Right kidney (tissue), 1 donor: ENCODE results near the gene PDCD6IP.
"Not testable (repeated sequence)": the region's sequence is repeated elsewhere in the genome, so short reads cannot be mapped to it uniquely, and the experiment has no call there.

Source experiments
- DNase-seq: peaks from one replicate; pipeline ENCODE4 v3.0.0-alpha.2; 2016

Gene PDCD6IP

GRCh38 chr3:33848624-33849347 lies 50.4 kb downstream of the PDCD6IP start:
- no peak for DNase-seq

GRCh38 chr3:33850599-33850998 lies 52.2 kb downstream of the PDCD6IP start:
- not testable (repeated sequence) for DNase-seq

GRCh38 chr3:33855407-33855806 lies 57.0 kb downstream of the PDCD6IP start:
- not testable (repeated sequence) for DNase-seq

- no peak for DNase-seq
These were observed 57.6 kb downstream of the PDCD6IP start for GRCh38 chr3:33855884-33856546.

GRCh38 chr3:33857701-33858100 lies 59.3 kb downstream of the PDCD6IP start:
- DNase-seq, result not testable (repeated sequence)

- no peak for DNase-seq
These were observed 59.7 kb downstream of the PDCD6IP start for GRCh38 chr3:33858131-33858530.

GRCh38 chr3:33860373-33861050 lies 62.1 kb downstream of the PDCD6IP start:
- DNase-seq, result no peak

GRCh38 chr3:33865133-33865532 lies 66.7 kb downstream of the PDCD6IP start:
- DNase-seq, result no peak

- no peak for DNase-seq
These were observed 69.9 kb downstream of the PDCD6IP start for GRCh38 chr3:33868309-33868708.

GRCh38 chr3:33869977-33870376 lies 71.5 kb downstream of the PDCD6IP start:
- no peak for DNase-seq

GRCh38 chr3:33874815-33875214 lies 76.4 kb downstream of the PDCD6IP start:
- DNase-seq, result no peak

GRCh38 chr3:33875680-33876079 lies 77.2 kb downstream of the PDCD6IP start:
- DNase-seq, result no peak

GRCh38 chr3:33877187-33877586 lies 78.8 kb downstream of the PDCD6IP start:
- DNase-seq, result no peak

- no peak for DNase-seq
These were observed 81.1 kb downstream of the PDCD6IP start for GRCh38 chr3:33879540-33879939.

- DNase-seq, result no peak
These were observed 83.0 kb downstream of the PDCD6IP start for GRCh38 chr3:33881156-33882064.

- no peak for DNase-seq
These were observed 83.9 kb downstream of the PDCD6IP start for GRCh38 chr3:33882296-33882695.

- no peak for DNase-seq
These were observed 85.1 kb downstream of the PDCD6IP start for GRCh38 chr3:33883538-33883950.

GRCh38 chr3:33883951-33884561 lies 85.6 kb downstream of the PDCD6IP start:
- peak; percentile 65 for DNase-seq

GRCh38 chr3:33884701-33885100 lies 86.3 kb downstream of the PDCD6IP start:
- DNase-seq, result no peak

GRCh38 chr3:33885496-33885895 lies 87.1 kb downstream of the PDCD6IP start:
- DNase-seq, result no peak

- no peak for DNase-seq
These were observed 87.6 kb downstream of the PDCD6IP start for GRCh38 chr3:33886015-33886414.

GRCh38 chr3:33887478-33887877 lies 89.0 kb downstream of the PDCD6IP start:
- no peak for DNase-seq
